Calu3 (cell line): ENCODE measurements around the gene SCYGR4. TPM values are rescaled to one million over a fixed set of nuclear protein-coding genes. Genes with fewer than 3 reads are reported as not detected.

Source experiments
- BruUV-seq: library from RNA; stranded (reverse); fragments of 400-500 nt; replicated peaks from 2 replicates; lab custom pipeline; 2021; lab: Mats Ljungman, UMichigan
- CTCF ChIA-PET: fragments of 300-600 bp; sonication (Branson Sonifier 250); formaldehyde crosslinking; loops from one replicate; lab custom pipeline; 2022; ENCODE audit warnings: antibody characterized with exemption; lab: Charles Lee
- DNase-seq: peaks from one replicate; pipeline ENCODE4 v3.0.0; 2022
- H3K27ac Mint-ChIP-seq: one replicate; pipeline ENCODE4 v1.8.0; 2022; ENCODE audit warnings: mixed read lengths; ENCODE audit not compliant: unreplicated experiment
- H3K27me3 Mint-ChIP-seq: one replicate; pipeline ENCODE4 v1.8.0; 2022; ENCODE audit warnings: mixed read lengths; ENCODE audit not compliant: unreplicated experiment
- H3K36me3 Mint-ChIP-seq: one replicate; pipeline ENCODE4 v1.8.0; 2022; ENCODE audit warnings: mild to moderate bottlenecking, moderate library complexity, mixed read lengths; ENCODE audit not compliant: insufficient read depth, unreplicated experiment
- H3K4me1 Mint-ChIP-seq: one replicate; pipeline ENCODE4 v1.8.0; 2022; ENCODE audit warnings: mild to moderate bottlenecking, low read depth, mixed read lengths; ENCODE audit not compliant: unreplicated experiment
- H3K4me3 Mint-ChIP-seq: one replicate; pipeline ENCODE4 v1.8.0; 2022; ENCODE audit warnings: mild to moderate bottlenecking, low read depth, moderate library complexity, mixed read lengths; ENCODE audit not compliant: unreplicated experiment
- H3K9me3 Mint-ChIP-seq: one replicate; pipeline ENCODE4 v1.8.0; 2022; ENCODE audit warnings: low read depth, mixed read lengths; ENCODE audit not compliant: unreplicated experiment
- intact Hi-C: fragments of 100-400 bp; cut with micrococcal nuclease; formaldehyde crosslinking; loops from one replicate; pipeline ENCODE4 v1.10.0; 2022; ENCODE audit not compliant: unreplicated experiment
- total RNA-seq: library from RNA; stranded (reverse); gene quantifications from 2 replicates; pipeline ENCODE4 v1.2.3, GENCODE V29; 2022
- TF ChIP-seq, protein P1 (sequence below): fragments of 200-600 bp; IDR thresholded peaks from one replicate; pipeline ENCODE4 v1.8.0; 2022; ENCODE audit warnings: antibody characterized with exemption; ENCODE audit not compliant: unreplicated experiment

Gene SCYGR4
- total RNA-seq, 1 experiment from 2014 or later, result not detected

DNA sequence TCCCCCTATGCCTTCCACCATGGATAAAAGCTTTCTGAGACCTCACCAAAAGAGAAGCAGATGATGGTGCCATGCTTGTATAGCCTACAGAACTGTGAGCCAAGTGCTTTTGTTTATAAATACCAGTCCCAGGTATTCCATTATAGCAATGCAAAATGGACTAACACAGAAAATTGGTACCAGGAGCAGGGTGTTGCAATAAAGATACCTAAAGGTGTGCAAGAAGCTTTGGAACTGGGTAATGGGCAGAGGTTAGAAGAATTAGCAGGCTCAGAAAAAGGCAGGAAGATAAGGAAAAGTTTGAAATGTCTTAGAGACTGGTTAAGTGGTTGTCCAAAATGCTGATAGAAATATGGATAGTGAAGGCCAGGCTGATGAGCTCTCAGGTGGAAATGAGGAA is 34.9 kb upstream of the SCYGR4 start:
- Mint-ChIP-seq H3K4me3 (no peak overlapping the region), H3K36me3 (no peaks in the 10 kb centered on the region), H3K9me3 (peaks cover 15% of the 10 kb centered on the region), H3K4me1 (no peaks in the 10 kb centered on the region), H3K27me3 (no peaks in the 10 kb centered on the region), H3K27ac (no peak overlapping the region)
- CTCF ChIA-PET, result no interaction called here
- intact Hi-C loops, result no loop called here
- no peak for DNase-seq
- TF ChIP-seq, protein P1, sequence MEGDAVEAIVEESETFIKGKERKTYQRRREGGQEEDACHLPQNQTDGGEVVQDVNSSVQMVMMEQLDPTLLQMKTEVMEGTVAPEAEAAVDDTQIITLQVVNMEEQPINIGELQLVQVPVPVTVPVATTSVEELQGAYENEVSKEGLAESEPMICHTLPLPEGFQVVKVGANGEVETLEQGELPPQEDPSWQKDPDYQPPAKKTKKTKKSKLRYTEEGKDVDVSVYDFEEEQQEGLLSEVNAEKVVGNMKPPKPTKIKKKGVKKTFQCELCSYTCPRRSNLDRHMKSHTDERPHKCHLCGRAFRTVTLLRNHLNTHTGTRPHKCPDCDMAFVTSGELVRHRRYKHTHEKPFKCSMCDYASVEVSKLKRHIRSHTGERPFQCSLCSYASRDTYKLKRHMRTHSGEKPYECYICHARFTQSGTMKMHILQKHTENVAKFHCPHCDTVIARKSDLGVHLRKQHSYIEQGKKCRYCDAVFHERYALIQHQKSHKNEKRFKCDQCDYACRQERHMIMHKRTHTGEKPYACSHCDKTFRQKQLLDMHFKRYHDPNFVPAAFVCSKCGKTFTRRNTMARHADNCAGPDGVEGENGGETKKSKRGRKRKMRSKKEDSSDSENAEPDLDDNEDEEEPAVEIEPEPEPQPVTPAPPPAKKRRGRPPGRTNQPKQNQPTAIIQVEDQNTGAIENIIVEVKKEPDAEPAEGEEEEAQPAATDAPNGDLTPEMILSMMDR, result no peak
- no TSS peak for BruUV-seq

DNA sequence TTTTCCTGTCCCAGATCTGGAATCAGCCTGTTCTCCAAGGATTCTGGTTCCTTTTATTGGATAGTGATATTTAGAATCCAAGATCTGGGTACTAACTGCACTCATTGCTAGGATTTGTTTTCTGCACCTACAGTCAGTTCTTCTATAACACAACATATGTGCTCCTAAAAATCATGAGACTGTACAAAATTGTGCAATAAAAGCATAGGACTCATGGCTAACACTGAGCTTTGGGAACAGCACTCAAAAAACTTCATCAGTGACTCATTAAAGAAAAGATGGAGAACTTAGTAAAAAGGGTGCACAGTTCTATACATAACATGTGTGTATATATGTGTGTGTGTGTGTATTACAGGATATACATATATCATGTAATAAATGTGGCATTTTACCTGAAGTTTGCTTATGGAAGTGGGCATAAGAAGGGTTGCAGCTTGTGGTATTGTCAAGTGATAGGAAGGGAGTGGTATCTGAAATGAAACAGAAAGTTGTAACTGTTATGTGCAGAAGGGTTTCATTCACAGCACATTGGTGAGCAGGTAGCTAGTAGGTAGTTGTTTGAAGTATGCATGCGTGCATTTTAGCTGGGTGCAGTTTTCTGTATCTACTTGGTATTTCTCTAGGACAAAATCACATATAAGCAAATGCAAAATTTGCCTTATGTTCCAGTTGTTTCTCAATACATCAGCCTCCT is 24.5 kb upstream of the SCYGR4 start:
- Mint-ChIP-seq H3K27me3 (no peaks in the 10 kb centered on the region), H3K4me1 (peaks cover 1% of the 10 kb centered on the region), H3K36me3 (no peaks in the 10 kb centered on the region), H3K4me3 (no peak overlapping the region), H3K9me3 (no peaks in the 10 kb centered on the region), H3K27ac (no peak overlapping the region)
- TF ChIP-seq, protein P1, result no peak
- DNase-seq, result no peak
- CTCF ChIA-PET, result interaction anchor here (0.8 kb wide), 1 partner anchor 13 kb away, joined by 3 read pairs; no protein-coding TSS in a partner anchor
- no TSS peak for BruUV-seq
- intact Hi-C loops, result no loop called here

DNA sequence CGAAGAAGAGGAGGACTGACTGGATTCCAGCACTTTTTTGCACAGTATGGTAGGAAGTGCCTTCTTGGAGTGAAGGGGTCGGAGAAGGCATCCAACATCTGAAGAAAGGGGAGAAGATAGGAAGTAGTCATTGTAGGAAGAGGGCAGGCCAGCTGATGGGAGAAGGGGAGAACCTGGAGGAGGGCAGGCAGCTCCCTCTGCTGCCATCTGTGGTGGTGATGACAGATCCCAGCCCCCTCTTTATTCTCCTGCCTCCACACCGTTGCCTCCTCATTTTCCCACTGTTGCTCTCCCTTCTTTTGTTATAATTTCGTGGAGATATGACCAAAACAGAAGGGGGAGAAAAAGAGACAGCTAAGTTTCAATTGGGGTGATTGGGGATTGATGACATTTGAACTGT is 21.5 kb upstream of the SCYGR4 start:
- H3K27me3 Mint-ChIP-seq, result no peaks in the 10 kb centered on the region
- TF ChIP-seq, protein P1, result no peak
- intact Hi-C loops, result no loop called here
- H3K36me3 Mint-ChIP-seq, result no peaks in the 10 kb centered on the region
- H3K4me1 Mint-ChIP-seq, result peaks cover 8% of the 10 kb centered on the region
- no peak for DNase-seq
- CTCF ChIA-PET, result no interaction called here
- H3K27ac Mint-ChIP-seq, result no peak overlapping the region
- H3K4me3 Mint-ChIP-seq, result no peak overlapping the region
- no peaks in the 10 kb centered on the region for H3K9me3 Mint-ChIP-seq
- BruUV-seq, result no TSS peak

DNA sequence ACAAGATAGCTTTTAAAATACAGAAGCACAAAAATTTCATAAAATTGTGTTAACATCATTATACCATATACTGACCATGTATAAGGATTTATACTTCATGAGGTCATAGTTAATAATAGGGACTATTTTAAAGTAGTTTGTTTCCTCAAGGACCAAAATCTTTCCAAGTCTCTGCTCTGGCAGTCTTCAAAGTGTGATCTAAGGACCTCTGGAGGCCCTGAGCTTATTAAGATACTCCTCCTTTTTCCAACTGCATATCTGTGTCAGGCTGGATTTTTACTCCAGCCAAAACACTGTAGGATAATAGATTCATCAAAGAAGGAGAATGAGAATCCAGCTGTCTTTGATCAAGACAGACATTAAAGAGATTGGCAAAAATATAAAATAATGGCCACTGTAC is 20.3 kb upstream of the SCYGR4 start:
- DNase-seq, result no peak
- Mint-ChIP-seq H3K36me3 (no peaks in the 10 kb centered on the region), H3K27ac (no peak overlapping the region), H3K4me1 (peaks cover 8% of the 10 kb centered on the region), H3K9me3 (no peaks in the 10 kb centered on the region), H3K4me3 (no peak overlapping the region), H3K27me3 (no peaks in the 10 kb centered on the region)
- TF ChIP-seq, protein P1, result no peak
- intact Hi-C loops, result no loop called here
- no TSS peak for BruUV-seq
- CTCF ChIA-PET, result no interaction called here
